ENCODE data around the gene COA7. TPM values are rescaled to one million over a fixed set of nuclear protein-coding genes. Genes with fewer than 3 reads are reported as not detected.
"Not testable (repeated sequence)": the region's sequence is repeated elsewhere in the genome, so short reads cannot be mapped to it uniquely, and the experiment has no call there.

Gene COA7
- total RNA-seq (4.0 TPM), polyA plus RNA-seq (4.7 TPM)
- long read RNA-seq, donor 1, result 0 reads
- long read RNA-seq, donor 2, full-length matches to known transcripts, result 8 of 8 reads
- long read RNA-seq, donor 2, partial matches to known transcripts, result 0 of 8 reads
- long read RNA-seq, donor 2, other reads (novel, unspliced or antisense), result 0 of 8 reads
- long read RNA-seq, donor 3, full-length matches to known transcripts, result 3 of 3 reads
- long read RNA-seq, donor 3, partial matches to known transcripts, result 0 of 3 reads
- long read RNA-seq, donor 3, other reads (novel, unspliced or antisense), result 0 of 3 reads
- long read RNA-seq, donor 4, full-length matches to known transcripts, result 2 of 2 reads
- long read RNA-seq, donor 4, partial matches to known transcripts, result 0 of 2 reads
- long read RNA-seq, donor 4, other reads (novel, unspliced or antisense), result 0 of 2 reads
- long read RNA-seq, donor 5, full-length matches to known transcripts, result 9 of 9 reads
- long read RNA-seq, donor 5, partial matches to known transcripts, result 0 of 9 reads
- long read RNA-seq, donor 5, other reads (novel, unspliced or antisense), result 0 of 9 reads
- long read RNA-seq, donor 6, full-length matches to known transcripts, result 5 of 5 reads
- long read RNA-seq, donor 6, partial matches to known transcripts, result 0 of 5 reads
- long read RNA-seq, donor 6, other reads (novel, unspliced or antisense), result 0 of 5 reads
- long read RNA-seq, donor 7, full-length matches to known transcripts, result 12 of 12 reads
- long read RNA-seq, donor 7, partial matches to known transcripts, result 0 of 12 reads
- long read RNA-seq, donor 7, other reads (novel, unspliced or antisense), result 0 of 12 reads
- long read RNA-seq, donor 8, full-length matches to known transcripts, result 2 of 2 reads
- long read RNA-seq, donor 8, partial matches to known transcripts, result 0 of 2 reads
- long read RNA-seq, donor 8, other reads (novel, unspliced or antisense), result 0 of 2 reads
- long read RNA-seq, donor 9, full-length matches to known transcripts, result 1 of 1 reads
- long read RNA-seq, donor 9, partial matches to known transcripts, result 0 of 1 reads
- long read RNA-seq, donor 9, other reads (novel, unspliced or antisense), result 0 of 1 reads
- long read RNA-seq, donor 10, full-length matches to known transcripts, result 2 of 2 reads
- long read RNA-seq, donor 10, partial matches to known transcripts, result 0 of 2 reads
- long read RNA-seq, donor 10, other reads (novel, unspliced or antisense), result 0 of 2 reads

DNA sequence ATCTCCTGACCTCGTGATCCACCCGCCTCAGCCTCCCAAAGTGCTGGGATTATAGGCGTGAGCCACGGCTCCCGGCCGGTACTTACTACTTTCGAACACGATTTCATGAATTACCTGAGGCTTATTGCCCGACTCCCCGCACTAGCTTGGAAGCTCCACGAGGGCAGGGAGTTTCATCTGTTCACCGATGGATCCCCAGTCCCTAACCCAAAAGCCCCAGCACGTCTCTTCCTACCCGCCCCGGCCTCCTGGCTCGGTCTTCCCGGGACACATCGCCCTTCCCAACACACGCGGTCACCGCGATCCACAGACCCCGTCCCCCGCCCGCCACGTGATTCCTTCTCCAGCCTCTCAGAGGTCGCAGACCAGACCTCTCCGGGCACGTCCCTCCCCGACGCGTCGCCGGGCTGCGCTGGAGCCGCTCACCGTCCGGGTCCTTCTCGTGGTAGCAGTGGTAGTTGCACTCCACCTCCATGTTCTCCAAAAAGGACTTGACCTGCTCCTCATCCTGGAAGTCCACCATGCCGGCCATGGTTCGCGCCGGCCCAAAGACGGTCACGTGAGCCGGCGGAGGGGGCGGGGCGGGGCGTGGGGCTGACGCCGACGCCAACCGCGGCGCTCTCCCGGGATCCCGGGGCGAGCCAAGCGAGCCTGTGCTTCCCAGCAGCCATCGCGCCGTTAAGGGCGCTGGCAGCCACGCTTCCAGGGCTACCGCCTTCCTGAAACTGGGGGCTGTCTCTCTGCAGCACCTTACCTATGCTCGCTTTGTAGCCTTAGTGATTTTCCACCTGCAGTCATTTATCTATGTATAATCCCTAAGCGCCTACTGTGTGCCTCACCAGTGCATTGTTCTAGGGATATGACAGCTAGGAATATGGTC is at the start of gene COA7:
Gene COA7, minus strand, starts transcription at position 553 of the 880 bp plus-strand sequence. Its CDS starts 21 bp downstream, at position 532.
- DNase-seq (ENCODE audit: low read depth in 6 of 9, low spot score in 9 of 9), result peak; percentile 23 to 75 (median 51)
- Histone ChIP-seq H3K27me3 (ENCODE audit: control insufficient read depth in 2 of 2, insufficient read depth in 1 of 2, low read length in 1 of 2) (peaks cover 2 to 7% of the 10 kb centered on the region in 2 donors), H3K9me3 (ENCODE audit: control insufficient read depth in 2 of 2, insufficient read depth in 1 of 2, low read length in 1 of 2) (peaks cover 0 to under 1% of the 10 kb centered on the region in 2 donors), H3K4me1 (ENCODE audit: control insufficient read depth in 2 of 2, insufficient read depth in 2 of 2, low read length in 2 of 2) (peaks cover 2 to 19% of the 10 kb centered on the region in 2 donors), H3K36me3 (ENCODE audit: control insufficient read depth in 2 of 2, insufficient read depth in 2 of 2, low read length in 1 of 2) (no peaks in the 10 kb centered on the region), H3K4me3 (ENCODE audit: low read length in 2 of 2) (peak within 1 kb of the TSS; percentile 59 to 90), H3K27ac (ENCODE audit: low read depth in 1 of 2, low read length in 1 of 2) (peak within 1 kb of the TSS; percentile 37 to 61)
- 2% methylated on average over 68 of the region's 68 CpGs for WGBS

GRCh38 chr1:52747450-52747849 is 49.3 kb upstream of the COA7 start:
- Histone ChIP-seq H3K27ac (ENCODE audit: low read depth in 1 of 2, low read length in 1 of 2) (no peak overlapping the region), H3K4me3 (ENCODE audit: low read length in 2 of 2) (no peak overlapping the region), H3K36me3 (ENCODE audit: control insufficient read depth in 2 of 2, insufficient read depth in 2 of 2, low read length in 1 of 2) (no peaks in the 10 kb centered on the region), H3K9me3 (ENCODE audit: control insufficient read depth in 2 of 2, insufficient read depth in 1 of 2, low read length in 1 of 2) (no peaks in the 10 kb centered on the region), H3K4me1 (ENCODE audit: control insufficient read depth in 2 of 2, insufficient read depth in 2 of 2, low read length in 2 of 2) (peaks cover 0 to 4% of the 10 kb centered on the region in 2 donors), H3K27me3 (ENCODE audit: control insufficient read depth in 2 of 2, insufficient read depth in 1 of 2, low read length in 1 of 2) (no peaks in the 10 kb centered on the region)
- WGBS, result 90% methylated on average over 1 of the region's 1 CpG
- no peak for DNase-seq (ENCODE audit: low read depth in 6 of 9, low spot score in 9 of 9)

- no peaks in the 10 kb centered on the region for H3K4me1 ChIP-seq (ENCODE audit: control insufficient read depth in 2 of 2, insufficient read depth in 2 of 2, low read length in 2 of 2)
Measured at GRCh38 chr1:52746189-52746588, 48.0 kb upstream of the COA7 start.

DNA sequence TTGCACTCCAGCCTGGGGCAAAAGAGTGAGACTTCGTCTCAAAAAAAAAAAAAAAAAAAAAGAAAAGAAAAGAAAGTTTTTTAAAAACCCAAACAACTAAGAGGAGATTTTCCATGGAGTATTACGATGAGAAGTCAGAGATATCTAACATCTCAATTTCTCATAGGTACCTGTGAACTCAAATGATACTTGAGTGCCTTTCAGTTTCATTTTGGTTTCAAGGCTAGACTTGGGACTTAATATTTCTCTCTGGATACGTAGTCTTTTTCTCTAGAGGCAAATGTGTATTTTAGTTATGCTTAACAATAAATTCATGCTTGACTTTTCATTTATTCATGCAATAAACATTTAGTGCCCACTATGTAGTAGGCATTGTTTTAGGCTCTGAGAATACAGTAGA is 43.1 kb upstream of the COA7 start:
- no peak overlapping the region for H3K4me3 ChIP-seq (ENCODE audit: low read length in 2 of 2)
- 95% methylated on average over 3 of the region's 3 CpGs for WGBS
- H3K9me3 ChIP-seq (ENCODE audit: control insufficient read depth in 2 of 2, insufficient read depth in 1 of 2, low read length in 1 of 2), result no peaks in the 10 kb centered on the region
- DNase-seq (ENCODE audit: low read depth in 6 of 9, low spot score in 9 of 9), result no peak
- no peak overlapping the region for H3K27ac ChIP-seq (ENCODE audit: low read depth in 1 of 2, low read length in 1 of 2)
- H3K36me3 ChIP-seq (ENCODE audit: control insufficient read depth in 2 of 2, insufficient read depth in 2 of 2, low read length in 1 of 2), result no peaks in the 10 kb centered on the region
- H3K4me1 ChIP-seq (ENCODE audit: control insufficient read depth in 2 of 2, insufficient read depth in 2 of 2, low read length in 2 of 2), result no peaks in the 10 kb centered on the region
- no peaks in the 10 kb centered on the region for H3K27me3 ChIP-seq (ENCODE audit: control insufficient read depth in 2 of 2, insufficient read depth in 1 of 2, low read length in 1 of 2)

More at GRCh38 chr1:52746189-52746588, 48.0 kb upstream of the COA7 start:
- Histone ChIP-seq H3K27me3 (ENCODE audit: control insufficient read depth in 2 of 2, insufficient read depth in 1 of 2, low read length in 1 of 2) (no peaks in the 10 kb centered on the region), H3K9me3 (ENCODE audit: control insufficient read depth in 2 of 2, insufficient read depth in 1 of 2, low read length in 1 of 2) (no peaks in the 10 kb centered on the region), H3K4me3 (ENCODE audit: low read length in 2 of 2) (no peak overlapping the region), H3K36me3 (ENCODE audit: control insufficient read depth in 2 of 2, insufficient read depth in 2 of 2, low read length in 1 of 2) (no peaks in the 10 kb centered on the region), H3K27ac (ENCODE audit: low read depth in 1 of 2, low read length in 1 of 2) (no peak overlapping the region)
- WGBS, result 97% methylated on average over 4 of the region's 4 CpGs
- DNase-seq (ENCODE audit: low read depth in 6 of 9, low spot score in 9 of 9), result no peak

GRCh38 chr1:52739699-52740467 is 41.7 kb upstream of the COA7 start:
- H3K27me3 ChIP-seq (ENCODE audit: control insufficient read depth in 2 of 2, insufficient read depth in 1 of 2, low read length in 1 of 2), result no peaks in the 10 kb centered on the region
- no peak overlapping the region for H3K27ac ChIP-seq (ENCODE audit: low read depth in 1 of 2, low read length in 1 of 2)
- no peaks in the 10 kb centered on the region for H3K9me3 ChIP-seq (ENCODE audit: control insufficient read depth in 2 of 2, insufficient read depth in 1 of 2, low read length in 1 of 2)
- no peaks in the 10 kb centered on the region for H3K36me3 ChIP-seq (ENCODE audit: control insufficient read depth in 2 of 2, insufficient read depth in 2 of 2, low read length in 1 of 2)
- no peaks in the 10 kb centered on the region for H3K4me1 ChIP-seq (ENCODE audit: control insufficient read depth in 2 of 2, insufficient read depth in 2 of 2, low read length in 2 of 2)
- WGBS, result 96% methylated on average over 4 of the region's 4 CpGs
- no peak overlapping the region for H3K4me3 ChIP-seq (ENCODE audit: low read length in 2 of 2)
- no peak for DNase-seq (ENCODE audit: low read depth in 6 of 9, low spot score in 9 of 9)

DNA sequence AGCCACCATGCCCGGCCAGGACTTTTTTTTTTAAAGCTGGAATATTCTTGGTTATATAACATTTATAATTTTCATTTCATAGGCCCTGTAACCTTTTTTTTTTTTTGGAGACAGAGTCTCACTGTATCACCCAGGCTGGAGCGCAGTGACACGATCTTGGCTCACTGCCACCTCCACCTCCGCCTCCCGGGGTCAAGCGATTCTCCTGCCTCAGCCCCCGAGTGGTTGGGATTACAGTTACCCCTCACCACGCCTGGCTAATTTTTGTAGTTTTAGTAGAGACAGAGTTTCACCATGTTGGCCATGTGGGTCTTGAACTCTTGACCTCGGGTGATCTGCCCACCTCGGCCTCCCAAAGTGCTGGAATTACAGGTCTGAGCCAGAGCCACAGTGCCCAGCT is 40.7 kb upstream of the COA7 start:
- no peak for DNase-seq (ENCODE audit: low read depth in 6 of 9, low spot score in 9 of 9)
- Histone ChIP-seq H3K27me3 (ENCODE audit: control insufficient read depth in 2 of 2, insufficient read depth in 1 of 2, low read length in 1 of 2) (no peaks in the 10 kb centered on the region), H3K27ac (ENCODE audit: low read depth in 1 of 2, low read length in 1 of 2) (no peak overlapping the region), H3K4me1 (ENCODE audit: control insufficient read depth in 2 of 2, insufficient read depth in 2 of 2, low read length in 2 of 2) (no peaks in the 10 kb centered on the region), H3K9me3 (ENCODE audit: control insufficient read depth in 2 of 2, insufficient read depth in 1 of 2, low read length in 1 of 2) (no peaks in the 10 kb centered on the region), H3K36me3 (ENCODE audit: control insufficient read depth in 2 of 2, insufficient read depth in 2 of 2, low read length in 1 of 2) (no peaks in the 10 kb centered on the region), H3K4me3 (ENCODE audit: low read length in 2 of 2) (no peak overlapping the region)
- WGBS, result 95% methylated on average over 10 of the region's 10 CpGs

DNA sequence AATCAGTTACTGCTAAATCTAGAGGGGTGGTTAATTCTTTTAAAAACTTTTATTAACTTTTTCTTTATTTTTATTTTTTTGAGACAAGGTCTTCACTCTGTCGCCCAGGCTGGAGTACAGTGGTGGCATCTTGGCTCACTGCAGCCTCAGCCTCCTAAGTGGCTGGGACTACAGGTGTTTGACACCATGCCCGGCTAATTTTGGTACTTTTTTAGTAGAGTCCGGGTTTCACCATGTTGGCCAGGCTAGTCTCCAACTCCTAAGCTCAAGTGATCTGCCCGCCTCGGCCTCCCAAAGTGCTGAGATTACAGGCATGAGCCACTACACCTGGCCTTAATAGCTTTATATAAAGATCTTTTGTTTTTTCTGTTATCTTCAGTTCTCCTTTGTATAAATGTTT is 40.0 kb upstream of the COA7 start:
- no peaks in the 10 kb centered on the region for H3K4me1 ChIP-seq (ENCODE audit: control insufficient read depth in 2 of 2, insufficient read depth in 2 of 2, low read length in 2 of 2)
- 98% methylated on average over 5 of the region's 5 CpGs for WGBS
- no peak for DNase-seq (ENCODE audit: low read depth in 6 of 9, low spot score in 9 of 9)

GRCh38 chr1:52735371-52735770 is 37.2 kb upstream of the COA7 start:
- H3K36me3 ChIP-seq (ENCODE audit: control insufficient read depth in 2 of 2, insufficient read depth in 2 of 2, low read length in 1 of 2); DNase-seq (ENCODE audit: low read depth in 6 of 9, low spot score in 9 of 9); H3K27ac ChIP-seq (ENCODE audit: low read depth in 1 of 2, low read length in 1 of 2); H3K9me3 ChIP-seq (ENCODE audit: control insufficient read depth in 2 of 2, insufficient read depth in 1 of 2, low read length in 1 of 2); H3K27me3 ChIP-seq (ENCODE audit: control insufficient read depth in 2 of 2, insufficient read depth in 1 of 2, low read length in 1 of 2); H3K4me3 ChIP-seq (ENCODE audit: low read length in 2 of 2); H3K4me1 ChIP-seq (ENCODE audit: control insufficient read depth in 2 of 2, insufficient read depth in 2 of 2, low read length in 2 of 2): not testable (repeated sequence)
- WGBS, result 99% methylated on average over 9 of the region's 9 CpGs

More for the DNA sequence above, 40.0 kb upstream of the COA7 start:
- no peak overlapping the region for H3K4me3 ChIP-seq (ENCODE audit: low read length in 2 of 2)
- no peak overlapping the region for H3K27ac ChIP-seq (ENCODE audit: low read depth in 1 of 2, low read length in 1 of 2)
- no peaks in the 10 kb centered on the region for H3K27me3 ChIP-seq (ENCODE audit: control insufficient read depth in 2 of 2, insufficient read depth in 1 of 2, low read length in 1 of 2)
- H3K9me3 ChIP-seq (ENCODE audit: control insufficient read depth in 2 of 2, insufficient read depth in 1 of 2, low read length in 1 of 2), result no peaks in the 10 kb centered on the region
- H3K36me3 ChIP-seq (ENCODE audit: control insufficient read depth in 2 of 2, insufficient read depth in 2 of 2, low read length in 1 of 2), result no peaks in the 10 kb centered on the region
